Activated CD8-positive, alpha-beta memory T cell treated with anti-CD3 and anti-CD28 coated beads, Interleukin-2, amount 50 U/mL, for 1 hour (primary cell): ENCODE data around the gene TSC22D3.

Experiments used
- DNase-seq: peaks from one replicate; pipeline ENCODE4 v3.0.0-alpha.2; 2020; ENCODE audit errors: extremely low read depth

Gene TSC22D3

GRCh38 chrX:107730991-107731766, 44.4 kb downstream of the TSC22D3 start:
- no peak for DNase-seq

DNA sequence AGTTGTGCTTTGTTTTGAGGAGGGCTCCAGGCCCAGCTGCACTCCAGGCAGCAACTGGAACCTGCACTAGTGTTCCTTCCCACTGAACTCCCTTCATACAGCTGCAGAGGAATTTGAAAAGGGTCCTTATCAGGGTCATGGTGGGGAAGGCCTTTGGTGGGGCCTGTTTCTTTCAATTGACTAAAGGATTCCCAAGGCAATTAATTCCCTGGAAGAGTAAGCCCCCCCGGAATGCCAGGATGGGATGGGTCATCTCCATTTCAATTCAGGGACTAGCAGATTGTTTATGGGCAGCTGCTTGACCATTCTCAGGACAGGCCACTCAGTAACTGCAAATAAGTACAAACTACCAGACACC, 45.3 kb downstream of the TSC22D3 start:
- no peak for DNase-seq

DNA sequence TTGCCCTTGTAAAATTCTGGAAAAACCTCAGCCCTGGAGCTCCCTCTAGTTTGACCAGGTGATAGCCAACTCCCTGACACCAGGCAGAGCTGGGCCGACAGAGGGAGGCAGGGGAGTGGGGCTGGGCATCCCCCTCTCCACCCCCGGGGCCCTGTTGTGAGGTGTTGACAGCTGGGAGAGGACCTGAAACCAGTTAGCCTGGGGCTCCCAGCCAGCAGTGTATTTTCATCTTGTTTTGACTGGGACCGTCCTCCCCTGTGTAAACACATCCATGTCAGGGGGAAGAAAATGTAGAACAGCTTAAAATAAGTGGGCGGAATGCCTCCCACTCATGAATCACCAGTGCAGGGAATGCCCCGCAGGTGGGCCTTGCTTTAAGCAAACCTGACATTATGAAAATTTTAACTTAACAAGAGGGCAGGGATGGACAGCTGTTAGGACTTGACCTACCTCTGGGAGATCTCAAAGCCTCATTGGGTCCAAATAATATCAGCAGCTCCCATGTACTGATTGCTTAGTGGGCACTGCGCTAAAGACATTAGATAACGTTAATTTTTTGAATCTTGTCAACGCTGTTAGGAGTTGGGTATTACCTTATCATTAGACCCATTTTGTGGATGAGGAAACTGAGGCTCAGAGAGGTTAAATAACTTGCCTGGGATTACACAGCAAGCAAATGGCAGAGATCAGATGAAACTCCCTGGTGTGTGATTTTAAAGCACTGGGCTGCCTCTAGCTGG, 45.9 kb downstream of the TSC22D3 start:
- no peak for DNase-seq

GRCh38 chrX:107728371-107729099, 47.1 kb downstream of the TSC22D3 start:
- DNase-seq, result no peak

DNA sequence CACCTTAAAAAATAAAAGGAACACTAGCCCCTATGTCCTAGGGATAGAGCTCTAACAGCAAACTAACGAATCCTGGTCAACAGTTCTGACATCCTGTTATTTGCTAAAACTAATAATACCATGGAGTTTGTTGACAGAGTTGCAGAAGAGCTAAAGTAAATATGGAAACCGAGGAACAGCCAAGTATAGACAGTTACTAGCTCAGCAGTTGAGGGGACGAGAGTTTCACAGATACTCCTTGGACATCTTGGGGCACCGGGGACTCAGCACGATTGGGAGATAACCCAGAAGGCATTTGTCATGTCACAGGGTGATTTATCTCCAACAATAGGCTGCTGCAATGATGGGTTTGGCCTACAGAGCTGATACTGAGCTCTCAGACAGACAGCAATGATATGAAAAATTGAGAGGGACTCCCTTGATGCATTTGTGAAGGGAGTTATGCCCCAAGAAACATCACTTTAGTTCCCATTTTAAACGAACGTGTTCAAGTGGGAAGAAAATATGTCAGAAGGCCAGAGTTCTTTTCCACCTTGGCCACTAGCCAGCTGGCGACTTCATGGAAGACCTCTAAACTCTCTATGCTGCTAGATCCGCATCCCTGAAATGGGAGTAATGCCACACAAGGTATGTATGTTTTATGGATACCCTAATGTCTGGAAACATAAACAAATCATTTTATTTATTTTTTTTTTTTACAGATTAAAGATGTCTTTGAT, 48.6 kb downstream of the TSC22D3 start:
- DNase-seq, result no peak

GRCh38 chrX:107725761-107726555, 49.6 kb downstream of the TSC22D3 start:
- no peak for DNase-seq

GRCh38 chrX:107724653-107725052, 50.9 kb downstream of the TSC22D3 start:
- DNase-seq, result no peak

GRCh38 chrX:107723511-107723910, 52.1 kb downstream of the TSC22D3 start:
- DNase-seq, result no peak

GRCh38 chrX:107721966-107722707, 53.5 kb downstream of the TSC22D3 start:
- no peak for DNase-seq

- DNase-seq, result no peak
These were observed 54.3 kb downstream of the TSC22D3 start for GRCh38 chrX:107721318-107721717.

- no peak for DNase-seq
These were observed 57.4 kb downstream of the TSC22D3 start for GRCh38 chrX:107718156-107718621.

- peak; percentile 86 for DNase-seq
These were observed 58.5 kb downstream of the TSC22D3 start for GRCh38 chrX:107716816-107717700.

GRCh38 chrX:107716118-107716684, 59.4 kb downstream of the TSC22D3 start:
- no peak for DNase-seq

- DNase-seq, result no peak
These were observed 60.1 kb downstream of the TSC22D3 start for GRCh38 chrX:107715331-107716117.

DNA sequence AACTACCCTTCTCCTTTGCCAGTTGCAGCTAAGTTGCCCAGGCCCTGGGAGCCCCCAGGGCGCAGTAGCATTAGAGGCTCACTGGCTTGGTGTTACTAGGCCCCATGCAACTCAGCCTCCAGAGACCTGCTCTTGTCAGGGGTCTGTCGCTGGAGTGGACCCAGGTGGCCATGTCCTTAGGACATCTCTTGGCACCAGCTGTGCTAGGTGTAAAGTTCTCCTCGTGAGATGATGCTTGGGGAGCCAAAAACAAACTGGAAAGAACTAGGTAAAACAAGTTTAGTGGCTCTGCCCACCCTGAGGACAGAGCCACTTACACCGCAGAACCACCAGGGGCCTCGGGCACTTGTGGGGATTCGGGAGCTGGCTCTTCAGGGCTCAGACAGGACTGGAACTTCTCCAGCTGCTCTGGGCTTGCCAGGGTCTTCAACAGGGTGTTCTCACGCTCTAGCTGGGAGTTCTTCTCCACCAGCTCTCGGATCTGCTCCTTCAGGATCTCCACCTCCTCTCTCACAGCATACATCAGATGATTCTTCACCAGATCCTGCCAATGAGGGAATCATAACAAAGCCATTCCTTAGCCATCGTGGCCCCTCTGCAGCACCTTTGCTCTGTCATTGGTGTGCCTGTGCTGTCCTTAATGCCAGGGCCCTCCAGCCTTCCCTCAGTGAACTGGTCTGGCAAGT, 61.2 kb downstream of the TSC22D3 start:
- DNase-seq, result no peak

DNA sequence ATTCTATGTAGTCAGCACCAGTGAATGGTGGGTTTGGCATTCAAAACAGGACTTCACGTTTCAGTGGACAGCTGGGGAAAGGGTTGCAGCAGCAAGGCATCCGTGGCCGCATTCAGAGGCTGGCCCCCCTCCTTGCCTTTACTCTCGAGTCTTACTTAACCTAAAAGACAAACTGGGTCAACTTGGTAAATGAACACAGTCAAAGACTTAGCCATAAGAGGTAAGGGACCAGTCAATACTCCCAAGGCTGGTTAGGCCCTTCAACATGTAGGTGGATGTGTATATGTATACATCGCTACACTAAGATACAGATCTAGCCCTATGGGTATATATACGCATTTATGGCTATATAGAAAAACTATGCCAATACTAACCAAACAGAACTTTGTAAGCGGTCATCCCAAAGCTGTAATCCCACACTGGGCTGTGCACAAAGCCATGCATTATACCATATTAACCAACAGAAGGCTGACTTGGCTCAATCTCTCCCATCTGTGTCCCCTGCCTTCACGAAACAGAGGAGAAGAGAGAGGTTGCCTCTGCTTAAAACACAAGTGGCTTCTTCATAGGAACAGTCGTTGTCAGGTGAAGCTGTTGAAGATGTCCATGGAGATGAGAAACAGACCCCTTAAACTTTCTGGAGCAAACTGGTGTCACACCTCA, 61.9 kb downstream of the TSC22D3 start:
- DNase-seq, result no peak

GRCh38 chrX:107713203-107713542, 62.4 kb downstream of the TSC22D3 start:
- DNase-seq, result no peak
